Measurements from ENCODE around the gene IL36B. TPM values are rescaled to one million over a fixed set of nuclear protein-coding genes. Genes with fewer than 3 reads are reported as not detected.

The IL36B gene
- total RNA-seq, 1 donor from 2014 or later, result not detected

DNA sequence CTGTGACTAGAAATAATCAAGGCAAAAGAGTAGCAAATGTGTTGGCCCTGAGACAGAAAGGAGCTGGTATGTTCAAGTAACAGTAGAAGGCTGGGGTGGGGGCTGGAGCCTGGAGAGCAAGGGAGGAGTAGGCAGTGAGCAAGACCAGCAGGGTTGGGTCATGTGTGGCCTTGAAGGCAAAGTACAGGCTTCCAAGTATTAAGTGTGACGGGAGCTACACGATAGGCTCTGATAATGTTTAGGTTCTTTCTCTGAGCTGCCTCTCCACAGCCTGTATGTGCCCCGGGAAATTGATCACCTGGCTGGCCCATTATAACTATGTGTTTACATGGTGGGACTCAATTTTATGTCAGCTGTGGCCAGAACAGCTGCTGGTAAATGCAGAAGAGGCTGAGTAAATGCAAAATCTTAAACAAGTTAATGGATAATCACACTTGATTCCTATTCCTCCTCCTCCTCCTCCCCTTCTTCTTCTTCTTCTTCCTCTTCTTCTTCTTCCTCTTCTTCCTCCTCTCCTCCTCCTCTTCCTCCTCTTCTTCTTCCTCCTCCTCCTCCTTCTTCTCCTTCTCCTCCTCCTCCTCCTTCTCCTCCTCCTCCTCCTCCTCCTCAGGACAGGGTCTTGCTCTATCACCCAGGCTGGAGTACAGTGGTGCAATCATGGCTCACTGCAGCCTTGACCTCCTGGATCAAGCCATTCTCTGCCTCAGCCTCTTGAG, 24.4 kb upstream of the IL36B start:
- no peak for DNase-seq (ENCODE audit: low read depth, low spot score)

GRCh38 chr2:113075600-113075999, 22.9 kb upstream of the IL36B start:
- DNase-seq (ENCODE audit: low read depth, low spot score), result no peak

GRCh38 chr2:113075030-113075429, 22.4 kb upstream of the IL36B start:
- DNase-seq (ENCODE audit: low read depth, low spot score), result no peak

GRCh38 chr2:113073325-113073834, 20.7 kb upstream of the IL36B start:
- no peak for DNase-seq (ENCODE audit: low read depth, low spot score)

DNA sequence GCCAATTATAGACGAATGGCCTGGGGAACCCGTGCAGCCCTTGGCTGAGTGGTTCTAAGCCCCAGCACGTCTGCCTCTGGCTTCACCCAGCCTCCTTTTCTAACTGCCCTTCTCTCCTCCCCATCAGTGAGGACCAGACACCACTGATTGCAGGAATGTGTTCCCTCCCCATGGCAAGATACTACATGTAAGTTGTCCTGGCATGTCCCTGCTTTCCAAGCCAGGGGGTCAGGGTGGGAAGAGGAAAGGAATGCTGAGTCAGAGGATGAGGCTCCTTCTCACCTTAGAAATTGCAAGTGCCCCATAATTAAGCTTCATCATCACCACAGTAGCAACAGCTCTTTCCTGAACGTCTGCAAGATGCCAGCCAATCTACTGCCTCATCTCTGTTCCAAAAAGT, 19.9 kb upstream of the IL36B start:
- DNase-seq (ENCODE audit: low read depth, low spot score), result no peak

DNA sequence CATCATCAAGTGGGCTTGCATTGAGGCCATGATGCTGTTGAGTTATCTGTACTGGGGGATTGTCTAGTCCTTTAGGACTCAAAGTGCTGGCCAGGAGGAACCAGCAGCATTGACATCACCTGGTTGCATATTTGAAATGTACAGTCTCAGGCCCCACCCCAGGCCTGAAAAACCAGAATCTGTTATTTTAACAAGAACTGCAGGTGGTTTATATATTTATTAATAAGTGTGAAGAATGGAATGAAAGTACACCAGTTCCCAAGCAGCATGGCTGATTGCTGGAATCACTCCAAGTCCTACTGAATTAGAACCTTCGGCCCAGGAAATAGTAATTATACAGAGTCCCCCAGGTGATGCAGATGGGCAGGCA, 17.9 kb upstream of the IL36B start:
- no peak for DNase-seq (ENCODE audit: low read depth, low spot score)

DNA sequence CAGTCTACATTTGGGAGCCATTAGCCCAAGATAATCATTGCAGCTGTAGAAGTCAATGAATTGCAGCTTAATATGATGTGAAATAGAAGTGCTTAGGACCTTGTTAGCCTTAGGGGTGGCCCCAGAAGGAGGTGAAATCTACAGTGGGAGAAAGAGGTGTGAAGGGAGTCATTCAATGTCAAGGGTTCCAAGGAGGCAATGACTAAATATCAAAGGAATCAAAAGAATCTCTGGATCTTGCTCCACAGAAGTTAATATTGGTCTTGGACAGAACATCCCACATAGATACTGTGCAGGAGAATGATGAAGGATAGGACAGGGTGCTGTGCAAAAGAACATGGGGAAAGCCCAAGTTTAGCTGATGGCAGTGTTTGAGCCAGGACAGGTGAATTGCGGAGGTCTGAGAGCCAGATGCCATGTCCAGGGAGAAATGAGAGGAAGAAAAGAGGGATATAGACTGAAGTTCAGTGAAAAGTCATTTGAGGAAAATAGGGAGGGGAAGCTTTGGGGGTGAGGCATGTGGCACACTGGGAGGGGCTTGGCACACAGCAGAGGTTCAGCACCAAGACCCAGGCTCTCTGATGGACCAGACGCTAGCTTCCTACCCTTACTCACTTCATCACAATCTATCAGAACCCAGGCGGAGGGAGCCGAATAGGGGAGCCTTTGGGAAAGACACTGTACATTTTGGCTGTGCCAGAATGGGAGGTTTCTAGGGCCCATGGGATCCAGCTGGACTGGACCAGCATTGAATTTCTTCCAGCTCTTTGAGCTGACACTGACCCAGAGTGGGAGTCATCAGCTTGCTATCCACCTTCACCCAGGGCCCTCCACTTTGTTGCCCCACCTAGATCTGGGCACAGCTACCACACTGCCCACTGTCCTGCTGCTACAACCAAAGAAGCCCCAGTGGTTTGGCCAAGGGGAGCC, 17.3 kb upstream of the IL36B start:
- no peak for DNase-seq (ENCODE audit: low read depth, low spot score)

DNA sequence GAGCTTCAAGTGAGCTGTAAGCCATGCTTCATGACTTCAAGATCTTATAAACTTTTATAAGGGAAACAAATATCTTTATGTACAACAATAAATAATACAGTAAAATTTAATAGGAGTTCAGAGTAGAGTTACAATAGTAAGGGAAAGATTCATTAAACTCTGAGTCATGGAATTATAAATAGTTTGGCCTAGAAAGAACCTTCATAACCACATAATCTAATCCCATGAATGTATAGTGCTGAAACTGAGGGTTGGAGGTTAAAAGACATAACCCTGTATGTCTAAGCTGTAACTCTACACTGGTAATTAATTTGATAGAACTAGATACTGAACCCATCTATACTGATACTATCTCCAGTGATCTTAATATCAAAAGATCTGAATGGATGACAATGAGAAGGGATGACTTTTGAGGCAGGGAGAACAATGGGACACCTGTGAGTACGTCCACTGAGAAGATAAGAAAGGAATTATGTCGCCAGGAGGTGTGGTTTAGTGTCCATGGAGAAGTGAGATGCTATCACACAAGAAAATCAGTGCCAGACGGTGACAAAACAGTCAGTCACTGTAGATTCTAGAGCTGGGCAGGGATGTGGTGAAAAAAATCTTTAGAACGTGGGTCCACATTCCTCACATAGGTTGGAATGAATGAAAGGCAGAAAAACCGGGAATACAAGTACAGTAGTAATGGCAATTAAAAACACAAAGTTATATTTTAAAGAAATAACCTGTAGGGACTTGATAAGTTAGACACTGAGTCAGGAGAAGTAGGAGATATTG, 16.2 kb upstream of the IL36B start:
- DNase-seq (ENCODE audit: low read depth, low spot score), result no peak

DNA sequence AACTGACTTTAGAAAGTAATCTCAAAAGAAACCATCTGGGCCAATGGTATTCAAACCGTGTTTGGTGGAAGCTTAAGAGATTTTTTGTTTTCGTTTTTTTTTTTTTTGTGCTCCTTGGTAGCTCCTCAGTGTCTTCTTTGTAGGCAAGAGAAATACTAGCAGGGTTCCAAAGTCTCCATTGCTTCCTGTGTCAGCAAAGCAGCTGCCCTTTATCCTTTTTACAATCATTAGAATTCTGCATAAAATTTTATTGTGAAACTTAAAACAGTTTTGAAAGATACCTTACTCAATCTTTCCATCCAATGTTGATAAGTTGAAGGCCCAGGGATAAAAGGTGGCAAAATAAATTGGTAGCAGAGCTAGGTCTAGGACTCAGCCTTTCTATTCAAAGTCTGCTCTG, 15.6 kb upstream of the IL36B start:
- no peak for DNase-seq (ENCODE audit: low read depth, low spot score)

GRCh38 chr2:113067681-113068080, 15.0 kb upstream of the IL36B start, which contains the start of gene IL1F10:
Gene IL1F10, plus strand, starts transcription at chr2:113067970. Its CDS starts 4,769 bp downstream, at chr2:113072739.
- DNase-seq (ENCODE audit: low read depth, low spot score), result no peak

DNA sequence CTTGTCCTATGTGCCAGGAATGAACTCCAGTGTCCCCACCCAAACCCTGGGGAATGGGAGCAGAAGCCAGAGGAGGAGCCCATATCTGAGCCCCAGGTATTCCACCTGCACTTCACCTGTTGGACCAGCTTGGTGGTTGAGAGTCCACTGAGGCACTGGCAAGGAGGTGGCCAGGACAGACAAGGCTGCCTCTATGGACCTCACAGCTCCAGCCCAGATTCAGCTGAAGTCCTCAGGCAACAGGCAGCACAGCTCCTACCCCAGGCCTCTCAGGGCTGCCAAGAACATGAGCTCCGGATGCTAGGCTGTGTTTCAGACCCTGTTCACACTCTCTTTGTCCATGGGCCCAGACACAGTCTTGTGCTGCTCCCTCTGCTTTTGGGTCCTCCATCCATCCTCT, 12.2 kb upstream of the IL36B start:
- DNase-seq (ENCODE audit: low read depth, low spot score), result no peak

DNA sequence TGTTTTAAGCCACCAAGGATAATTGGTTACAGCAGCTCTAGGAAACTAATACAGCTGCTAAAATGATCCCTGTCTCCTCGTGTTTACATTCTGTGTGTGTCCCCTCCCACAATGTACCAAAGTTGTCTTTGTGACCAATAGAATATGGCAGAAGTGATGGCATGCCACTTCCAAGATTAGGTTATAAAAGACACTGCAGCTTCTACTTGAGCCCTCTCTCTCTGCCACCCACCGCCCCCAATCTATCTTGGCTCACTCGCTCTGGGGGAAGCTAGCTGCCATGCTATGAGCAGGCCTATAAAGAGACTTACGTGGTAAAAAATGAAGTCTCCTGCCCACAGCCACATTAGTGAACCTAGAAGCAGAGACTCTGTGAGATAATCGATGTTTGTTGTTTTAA, 11.6 kb upstream of the IL36B start:
- DNase-seq (ENCODE audit: low read depth, low spot score), result no peak

DNA sequence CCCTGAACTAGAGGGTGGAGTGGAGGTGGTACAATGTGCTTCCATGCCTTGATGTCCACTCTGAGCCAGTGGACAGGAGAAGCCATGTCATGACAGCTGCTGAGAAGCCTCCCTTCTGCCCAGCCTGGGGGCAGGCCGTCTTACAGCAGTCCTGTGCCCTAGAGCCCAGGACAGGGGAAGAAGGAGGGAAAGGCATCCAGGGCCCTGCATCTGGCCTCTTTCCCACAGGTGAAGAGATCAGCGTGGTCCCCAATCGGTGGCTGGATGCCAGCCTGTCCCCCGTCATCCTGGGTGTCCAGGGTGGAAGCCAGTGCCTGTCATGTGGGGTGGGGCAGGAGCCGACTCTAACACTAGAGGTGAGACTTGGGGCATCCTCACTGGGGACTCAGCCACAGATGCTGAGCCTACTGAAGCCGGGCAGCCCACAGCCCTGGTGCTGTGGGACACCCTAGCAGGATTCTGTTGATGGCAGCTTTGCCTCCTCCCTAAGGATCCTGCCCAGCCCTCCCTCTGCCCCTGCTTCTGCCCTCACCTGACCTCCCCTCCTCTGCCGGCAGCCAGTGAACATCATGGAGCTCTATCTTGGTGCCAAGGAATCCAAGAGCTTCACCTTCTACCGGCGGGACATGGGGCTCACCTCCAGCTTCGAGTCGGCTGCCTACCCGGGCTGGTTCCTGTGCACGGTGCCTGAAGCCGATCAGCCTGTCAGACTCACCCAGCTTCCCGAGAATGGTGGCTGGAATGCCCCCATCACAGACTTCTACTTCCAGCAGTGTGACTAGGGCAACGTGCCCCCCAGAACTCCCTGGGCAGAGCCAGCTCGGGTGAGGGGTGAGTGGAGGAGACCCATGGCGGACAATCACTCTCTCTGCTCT, 9.5 kb upstream of the IL36B start:
- no peak for DNase-seq (ENCODE audit: low read depth, low spot score)

DNA sequence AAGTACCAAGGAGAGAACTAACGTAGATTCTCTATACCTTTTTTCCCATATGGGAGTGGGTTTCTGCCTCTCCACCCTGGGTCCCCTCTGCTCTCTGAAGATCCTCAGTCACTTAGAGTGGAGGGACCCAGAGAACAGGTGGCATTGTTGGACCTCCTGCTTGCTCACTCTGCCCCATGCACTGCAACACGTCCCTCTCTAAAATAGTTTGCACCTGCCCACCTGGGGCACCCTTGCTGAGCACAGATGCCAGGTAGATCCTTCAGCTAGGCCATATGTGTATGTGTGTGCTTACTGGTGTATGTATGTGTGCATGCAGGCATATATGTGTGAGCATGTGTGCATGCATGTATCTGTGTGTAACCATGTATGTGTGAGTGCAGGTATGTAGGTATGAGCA, 8.6 kb upstream of the IL36B start:
- DNase-seq (ENCODE audit: low read depth, low spot score), result no peak

GRCh38 chr2:113060796-113061195, 8.1 kb upstream of the IL36B start:
- no peak for DNase-seq (ENCODE audit: low read depth, low spot score)

DNA sequence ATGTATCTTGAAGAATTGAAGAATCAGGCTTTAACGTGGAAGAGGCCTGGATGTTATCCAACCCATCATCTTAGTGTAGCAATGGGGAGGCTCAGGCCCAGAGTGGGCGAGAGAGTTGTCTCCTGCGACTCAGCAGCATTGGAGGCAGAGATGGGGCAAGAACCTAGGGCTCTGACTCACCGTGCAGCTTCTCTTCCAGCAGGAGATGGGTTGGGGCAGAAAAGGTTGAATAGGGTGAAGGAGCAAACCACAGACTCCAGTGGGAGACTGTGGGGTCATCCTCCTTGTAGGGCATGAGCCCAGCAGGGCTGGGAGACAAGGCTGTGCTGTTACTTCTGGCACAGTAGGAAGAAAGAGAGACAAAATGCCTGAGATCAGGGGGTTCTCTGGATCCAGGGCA, 7.7 kb upstream of the IL36B start:
- DNase-seq (ENCODE audit: low read depth, low spot score), result no peak

GRCh38 chr2:113058998-113059960, 6.6 kb upstream of the IL36B start, which contains the start of gene IL36RN:
Gene IL36RN, plus strand, starts transcription at chr2:113059198. Its CDS starts 241 bp downstream, at chr2:113059439.
- DNase-seq (ENCODE audit: low read depth, low spot score), result no peak

DNA sequence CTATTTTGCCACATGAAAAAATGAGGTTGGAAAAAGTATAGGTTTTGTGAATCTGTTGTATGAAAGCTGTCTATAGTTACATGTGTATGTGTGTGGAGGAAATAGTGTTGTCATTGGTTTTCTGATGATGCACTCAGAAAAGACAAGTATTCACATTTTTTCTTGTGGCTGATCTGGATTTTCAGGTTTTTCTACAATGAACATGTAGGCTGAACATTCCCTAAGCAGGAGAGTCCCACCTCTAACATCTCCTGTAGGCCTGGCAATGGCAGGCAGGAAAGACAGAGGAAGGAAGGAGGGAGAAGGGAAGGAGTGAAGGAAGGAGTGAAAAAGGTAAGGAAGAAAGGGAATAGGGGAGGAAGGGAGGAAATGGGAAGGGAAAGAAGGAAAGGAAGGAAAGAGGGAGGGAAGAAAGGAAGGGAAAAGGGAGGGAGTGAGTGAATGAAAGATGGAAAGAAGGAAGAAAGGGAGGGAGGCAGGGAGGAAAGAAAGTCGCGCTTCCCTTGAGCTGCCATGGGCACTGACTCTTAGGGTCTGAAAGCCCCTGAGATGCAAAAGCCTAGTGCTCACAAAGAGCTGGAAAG, 5.8 kb upstream of the IL36B start:
- no peak for DNase-seq (ENCODE audit: low read depth, low spot score)

DNA sequence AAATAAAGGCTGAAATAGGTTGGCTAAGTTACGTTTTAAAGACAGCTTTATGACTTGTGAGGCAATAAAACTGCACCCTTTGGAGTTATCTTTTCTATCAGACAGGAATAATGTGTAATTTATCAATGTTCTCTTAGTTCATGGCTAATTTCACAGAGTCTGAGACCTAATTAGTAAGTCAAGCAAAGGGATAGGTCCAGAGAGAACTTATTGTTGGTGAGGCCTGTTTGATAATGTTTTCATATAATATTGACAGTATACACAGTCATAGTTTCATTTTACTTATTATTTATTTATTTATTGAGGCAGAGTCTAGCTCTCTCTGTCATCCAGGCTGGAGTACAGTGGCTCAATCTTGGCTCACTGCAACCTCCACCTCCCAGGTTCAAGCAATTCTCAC, 4.5 kb upstream of the IL36B start:
- no peak for DNase-seq (ENCODE audit: low read depth, low spot score)
